ENCODE measurements around the gene ARSG.
"Not testable (repeated sequence)": the region's sequence is repeated elsewhere in the genome, so short reads cannot be mapped to it uniquely, and the experiment has no call there.

ARSG gene

DNA sequence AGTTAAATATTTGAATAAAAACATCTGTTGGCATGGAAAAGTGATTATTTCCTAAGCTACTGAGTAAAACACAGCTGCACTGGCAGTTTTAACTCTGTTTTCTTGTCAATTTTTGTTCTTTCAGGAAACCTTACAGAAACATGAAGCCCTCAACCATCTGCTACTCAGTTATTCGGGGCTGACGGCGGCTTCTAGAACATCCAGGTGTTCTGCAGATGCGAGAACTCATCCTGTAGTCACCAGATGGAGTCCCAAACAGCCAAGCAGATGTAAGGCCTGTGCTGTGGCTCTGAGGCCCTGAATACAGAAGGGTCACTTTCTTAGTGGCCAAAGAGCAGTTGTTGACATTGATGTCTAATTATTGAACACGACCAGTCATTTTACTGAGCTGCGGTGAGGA lies 15.5 kb downstream of the ARSG start:
- no peak for DNase-seq (ENCODE audit: low read depth in 2 of 2)

GRCh38 chr17:68307443-68307842 lies 16.1 kb downstream of the ARSG start:
- no peak for DNase-seq (ENCODE audit: low read depth in 2 of 2)

- not testable (repeated sequence) for DNase-seq (ENCODE audit: low read depth in 2 of 2)
These were observed 17.2 kb downstream of the ARSG start for GRCh38 chr17:68308486-68308885.

GRCh38 chr17:68309066-68309670 lies 17.9 kb downstream of the ARSG start:
- DNase-seq (ENCODE audit: low read depth in 2 of 2): not testable (repeated sequence)

GRCh38 chr17:68310152-68310551 lies 18.9 kb downstream of the ARSG start:
- DNase-seq (ENCODE audit: low read depth in 2 of 2): no peak

DNA sequence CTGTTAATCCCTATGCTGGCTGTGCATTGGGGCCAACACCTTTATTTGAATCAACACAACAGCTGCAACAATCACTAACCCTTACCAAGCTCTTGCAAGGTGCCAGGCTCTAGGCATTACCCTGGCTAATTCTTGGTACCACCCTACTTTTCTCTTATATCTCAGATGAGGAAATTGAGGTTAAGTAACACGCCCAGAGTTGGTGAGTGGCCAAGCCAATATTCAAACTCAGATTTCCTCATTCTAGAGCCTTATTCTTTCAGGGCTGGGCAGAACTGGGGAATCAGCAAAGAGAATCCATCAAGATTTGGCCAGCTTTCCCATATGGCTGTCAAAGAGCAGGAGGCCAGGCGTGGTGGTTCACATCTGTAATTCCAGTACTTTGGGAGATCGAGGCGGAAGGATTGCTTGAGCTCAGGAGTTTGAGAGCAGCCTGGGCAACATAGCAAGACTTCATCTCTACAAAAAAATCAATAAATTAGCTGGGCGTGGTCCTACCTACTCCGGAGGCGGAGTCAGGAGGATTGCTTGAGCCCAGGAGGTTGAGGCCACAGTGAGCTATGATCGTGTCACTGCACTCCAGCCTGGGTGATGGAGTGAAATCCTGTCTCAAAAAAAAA lies 23.7 kb downstream of the ARSG start:
- DNase-seq (ENCODE audit: low read depth in 2 of 2): no peak

- DNase-seq (ENCODE audit: low read depth in 2 of 2): no peak
These were observed 24.6 kb downstream of the ARSG start for GRCh38 chr17:68315930-68316329.

DNA sequence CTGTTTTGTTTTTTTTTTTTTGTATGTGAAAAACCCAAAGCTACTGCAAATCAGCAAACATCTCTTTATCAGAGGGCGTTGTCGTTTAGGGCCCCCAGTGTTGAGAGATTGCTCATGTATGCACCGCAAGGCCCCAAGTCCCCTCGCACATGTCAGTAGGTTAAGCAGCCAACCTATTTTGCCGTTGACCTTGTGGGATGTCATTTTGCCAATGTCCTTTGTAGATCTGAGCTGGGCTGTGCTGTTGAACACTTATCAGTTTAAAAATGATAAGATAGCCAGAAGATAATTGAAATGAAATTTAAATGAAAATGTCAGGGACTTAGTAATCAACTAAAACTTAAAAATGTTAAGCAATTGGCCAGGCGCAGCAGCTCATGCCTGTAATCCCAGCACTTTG lies 26.2 kb downstream of the ARSG start:
- no peak for DNase-seq (ENCODE audit: low read depth in 2 of 2)

DNA sequence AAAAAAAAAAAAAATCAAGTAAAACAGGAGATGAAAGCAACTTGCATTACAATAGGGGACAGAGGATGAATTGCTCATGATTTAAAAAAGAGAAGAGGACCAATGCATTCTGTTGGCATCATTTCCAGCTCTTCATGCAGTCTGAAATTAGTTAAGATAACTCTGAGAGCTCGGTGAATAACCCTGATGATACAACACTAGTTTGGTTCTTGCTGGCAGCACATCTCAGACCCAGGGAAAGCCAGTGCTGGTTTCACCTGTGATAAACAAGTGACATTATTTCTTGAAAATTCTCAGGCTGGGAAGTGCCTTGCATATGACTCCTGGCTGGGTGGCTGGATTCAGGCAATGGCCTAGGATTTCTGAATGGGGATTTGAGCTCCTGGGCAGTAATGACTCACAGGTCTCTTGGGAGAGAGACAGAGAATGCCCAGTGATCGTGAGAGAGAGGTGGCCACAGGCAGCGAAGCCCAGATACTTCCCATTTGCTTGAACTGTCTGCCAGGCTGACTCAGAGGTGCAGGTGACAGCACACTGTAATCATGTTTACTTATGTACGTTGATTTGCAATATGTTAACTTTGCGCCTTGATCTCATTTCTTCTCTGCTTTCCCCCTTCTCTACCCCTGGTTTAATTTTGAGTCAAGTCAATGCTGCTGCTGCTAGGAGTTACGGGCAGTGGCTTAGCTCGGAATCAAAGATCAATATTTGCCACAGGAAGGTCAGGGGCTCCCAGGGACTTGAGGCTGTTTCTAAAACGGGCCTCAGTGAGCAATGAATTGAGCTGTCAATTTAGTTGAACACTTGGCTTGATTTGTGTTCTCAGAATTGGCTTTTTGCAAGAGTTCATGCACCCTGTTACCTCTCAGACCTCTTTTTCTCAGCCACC lies 27.1 kb downstream of the ARSG start:
- DNase-seq (ENCODE audit: low read depth in 2 of 2): no peak

GRCh38 chr17:68319410-68320162 lies 28.3 kb downstream of the ARSG start:
- DNase-seq (ENCODE audit: low read depth in 2 of 2): no peak

DNA sequence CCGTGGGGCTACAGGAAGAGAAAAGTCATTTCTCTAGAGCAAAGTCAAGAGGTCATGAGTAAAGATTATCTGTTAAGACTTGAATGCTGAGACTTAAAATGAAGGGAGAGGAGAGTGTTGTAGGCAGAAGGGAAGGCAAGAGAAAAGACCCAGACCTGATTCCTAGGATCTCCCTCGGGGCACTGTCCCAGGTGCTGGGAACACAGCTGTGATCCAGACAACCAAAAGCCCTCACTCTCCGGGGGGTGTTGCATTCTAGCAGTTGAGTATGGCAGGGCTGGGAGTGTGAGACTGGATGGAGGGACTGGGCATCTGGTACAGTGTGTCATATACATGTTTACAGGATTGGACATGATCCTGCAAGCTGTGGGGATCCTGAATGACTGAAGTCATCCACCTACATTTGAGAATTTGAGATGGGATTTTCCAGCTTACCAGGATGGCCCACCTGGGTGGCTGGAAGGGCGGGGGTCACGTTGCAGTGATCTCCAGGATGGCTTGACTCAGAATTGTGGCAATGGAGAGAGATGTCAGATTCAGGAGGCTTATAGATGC lies 29.1 kb downstream of the ARSG start:
- DNase-seq (ENCODE audit: low read depth in 2 of 2): no peak

GRCh38 chr17:68320943-68321555 lies 29.8 kb downstream of the ARSG start:
- no peak for DNase-seq (ENCODE audit: low read depth in 2 of 2)

DNA sequence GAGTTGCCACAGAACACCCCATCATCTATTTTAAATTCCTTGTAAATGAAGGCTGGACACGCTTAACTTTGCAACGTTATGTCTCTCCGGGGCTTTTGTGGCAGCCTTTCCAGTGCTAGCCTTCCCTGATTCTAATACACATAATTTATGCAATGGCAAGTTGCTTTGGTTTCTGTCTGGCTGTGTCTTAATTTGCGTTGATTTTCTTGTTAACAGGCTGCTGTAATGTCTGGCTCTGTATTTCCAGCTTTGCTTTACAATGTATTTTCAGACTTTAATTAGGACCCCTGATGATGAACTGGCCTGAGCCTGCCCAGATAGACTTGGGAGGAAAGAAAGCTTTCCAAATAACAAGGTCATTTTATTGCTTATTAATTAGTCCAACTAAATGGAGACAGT lies 30.3 kb downstream of the ARSG start:
- DNase-seq (ENCODE audit: low read depth in 2 of 2): no peak

DNA sequence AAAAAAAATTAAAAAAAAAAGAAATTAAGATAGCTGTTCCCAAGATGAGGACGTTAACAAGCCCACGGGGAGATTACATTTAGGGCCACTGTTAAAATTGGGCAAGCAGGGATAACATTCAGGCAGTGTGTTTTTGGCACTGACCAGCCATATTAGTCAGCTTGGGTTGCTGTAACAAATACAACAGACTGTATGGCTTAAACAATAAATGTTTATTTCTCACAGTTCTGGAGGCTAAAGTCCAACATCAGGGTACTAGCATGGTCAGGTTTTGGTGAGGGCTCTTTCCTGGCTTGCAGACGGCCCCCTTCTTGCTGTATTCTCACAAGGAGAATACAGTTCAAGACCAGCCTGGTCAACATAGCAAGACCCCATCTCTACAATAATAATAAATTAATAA lies 31.3 kb downstream of the ARSG start:
- DNase-seq (ENCODE audit: low read depth in 2 of 2): no peak

GRCh38 chr17:68324114-68324513 lies 32.8 kb downstream of the ARSG start:
- DNase-seq (ENCODE audit: low read depth in 2 of 2): no peak

DNA sequence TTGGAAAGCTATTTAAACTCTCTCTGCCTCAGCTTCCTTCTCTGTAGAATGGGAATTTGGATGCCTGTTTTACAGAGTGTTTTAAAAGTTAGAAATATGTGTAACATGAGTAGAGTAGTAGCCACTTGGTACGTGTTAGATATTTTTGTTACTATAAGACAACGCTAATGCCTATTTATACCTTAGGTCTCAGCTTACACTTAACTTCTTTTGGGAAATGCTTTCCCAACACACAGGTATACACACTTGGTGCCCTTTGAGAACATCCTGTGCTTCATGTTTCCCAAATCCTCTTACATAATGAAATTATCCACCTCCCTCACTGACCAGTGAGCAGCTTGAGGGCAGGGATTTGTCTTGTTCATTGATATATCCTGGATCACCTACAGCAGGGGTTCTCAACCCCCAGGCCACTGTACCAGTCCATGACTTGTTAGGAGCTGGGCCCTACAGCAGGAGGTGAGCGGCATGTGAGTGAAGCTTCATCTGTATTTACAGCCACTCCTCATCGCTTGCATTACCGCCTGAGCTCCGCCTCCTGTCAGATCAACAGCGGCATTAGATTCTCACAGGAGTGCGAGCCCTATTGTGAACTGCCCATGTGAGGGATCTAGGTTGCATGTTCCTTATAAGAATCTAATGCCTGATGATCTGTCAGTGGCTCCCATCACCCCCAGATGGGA lies 33.5 kb downstream of the ARSG start:
- DNase-seq (ENCODE audit: low read depth in 2 of 2): no peak

GRCh38 chr17:68325961-68326360 lies 34.7 kb downstream of the ARSG start:
- DNase-seq (ENCODE audit: low read depth in 2 of 2): no peak

- no peak for DNase-seq (ENCODE audit: low read depth in 2 of 2)
These were observed 35.4 kb downstream of the ARSG start for GRCh38 chr17:68326681-68327080.

- DNase-seq (ENCODE audit: low read depth in 2 of 2): no peak
These were observed 36.7 kb downstream of the ARSG start for GRCh38 chr17:68327823-68328557.

- no peak for DNase-seq (ENCODE audit: low read depth in 2 of 2)
These were observed 37.4 kb downstream of the ARSG start for GRCh38 chr17:68328676-68329075.
